ENCODE data around the gene TSTD2.
"Not testable (repeated sequence)": the region's sequence is repeated elsewhere in the genome, so short reads cannot be mapped to it uniquely, and the experiment has no call there.

TSTD2 gene

DNA sequence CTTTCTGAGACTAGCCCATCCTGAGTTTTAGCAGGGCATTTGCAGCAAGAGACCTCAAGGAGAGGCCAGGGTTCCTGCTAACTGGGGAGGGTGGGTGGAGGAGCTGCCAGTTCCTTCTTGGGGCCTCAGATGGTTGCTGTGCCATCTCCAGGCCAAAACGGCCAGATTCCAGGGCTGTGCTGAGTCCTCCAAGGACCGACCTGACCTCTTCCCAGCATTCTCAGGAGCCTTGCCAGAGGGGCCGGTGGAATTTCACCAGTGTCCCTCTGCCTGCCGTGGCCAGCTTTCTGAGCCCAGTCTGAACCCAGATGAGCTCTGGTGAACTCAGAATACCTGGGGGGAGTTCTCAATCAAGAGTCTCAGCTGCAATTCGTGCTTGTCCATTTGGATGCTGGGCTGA is 54.3 kb downstream of the TSTD2 start:
- no peak overlapping the region for H3K4me2 ChIP-seq (ENCODE audit: low read length)
- no peak overlapping the region for H3K27ac ChIP-seq (ENCODE audit: low read depth, low read length)
- H4K20me1 ChIP-seq (ENCODE audit: control insufficient read depth, insufficient read depth, low read depth, low read length): no peaks in the 10 kb centered on the region
- no peaks in the 10 kb centered on the region for H3K36me3 ChIP-seq (ENCODE audit: control insufficient read depth, low read length)
- H3K9me2 ChIP-seq (replicated peaks; ENCODE audit: control insufficient read depth, low read length): no peaks in the 10 kb centered on the region
- TF ChIP-seq CTCF (IDR thresholded peaks at IDR 0.05; ENCODE audit: low read depth, low read length, poor library complexity, severe bottlenecking): no peak
- TF ChIP-seq EZH2phosphoT487 (IDR thresholded peaks at IDR 0.05; ENCODE audit: borderline replicate concordance, low read length): no peak
- no peaks in the 10 kb centered on the region for H3K79me2 ChIP-seq (ENCODE audit: control insufficient read depth, low read length)
- no peaks in the 10 kb centered on the region for H3K4me1 ChIP-seq (ENCODE audit: control insufficient read depth, low read length)
- H3F3A ChIP-seq (ENCODE audit: control insufficient read depth, insufficient read depth): no peaks in the 10 kb centered on the region
- H3K27me3 ChIP-seq (ENCODE audit: control insufficient read depth, low read length): no peaks in the 10 kb centered on the region
- H3K9me3 ChIP-seq (ENCODE audit: control insufficient read depth, insufficient read depth, low read length): no peaks in the 10 kb centered on the region
- no peak overlapping the region for H3K4me3 ChIP-seq (ENCODE audit: low read length)

GRCh38 chr9:97577051-97577450 is 56.1 kb downstream of the TSTD2 start:
- Histone ChIP-seq H3K9me2 (replicated peaks; ENCODE audit: control insufficient read depth, low read length) (no peaks in the 10 kb centered on the region), H3K79me2 (ENCODE audit: control insufficient read depth, low read length) (no peaks in the 10 kb centered on the region), H3K9me3 (ENCODE audit: control insufficient read depth, insufficient read depth, low read length) (no peaks in the 10 kb centered on the region), H3K4me2 (ENCODE audit: low read length) (no peak overlapping the region), H3K4me3 (ENCODE audit: low read length) (no peak overlapping the region), H3K4me1 (ENCODE audit: control insufficient read depth, low read length) (no peaks in the 10 kb centered on the region), H3K27ac (ENCODE audit: low read depth, low read length) (no peak overlapping the region), H3F3A (ENCODE audit: control insufficient read depth, insufficient read depth) (no peaks in the 10 kb centered on the region), H4K20me1 (ENCODE audit: control insufficient read depth, insufficient read depth, low read depth, low read length) (no peaks in the 10 kb centered on the region), H3K36me3 (ENCODE audit: control insufficient read depth, low read length) (no peaks in the 10 kb centered on the region), H3K27me3 (ENCODE audit: control insufficient read depth, low read length) (no peaks in the 10 kb centered on the region)
- TF ChIP-seq EZH2phosphoT487 (IDR thresholded peaks at IDR 0.05; ENCODE audit: borderline replicate concordance, low read length) (no peak), CTCF (IDR thresholded peaks at IDR 0.05; ENCODE audit: low read depth, low read length, poor library complexity, severe bottlenecking) (no peak)

DNA sequence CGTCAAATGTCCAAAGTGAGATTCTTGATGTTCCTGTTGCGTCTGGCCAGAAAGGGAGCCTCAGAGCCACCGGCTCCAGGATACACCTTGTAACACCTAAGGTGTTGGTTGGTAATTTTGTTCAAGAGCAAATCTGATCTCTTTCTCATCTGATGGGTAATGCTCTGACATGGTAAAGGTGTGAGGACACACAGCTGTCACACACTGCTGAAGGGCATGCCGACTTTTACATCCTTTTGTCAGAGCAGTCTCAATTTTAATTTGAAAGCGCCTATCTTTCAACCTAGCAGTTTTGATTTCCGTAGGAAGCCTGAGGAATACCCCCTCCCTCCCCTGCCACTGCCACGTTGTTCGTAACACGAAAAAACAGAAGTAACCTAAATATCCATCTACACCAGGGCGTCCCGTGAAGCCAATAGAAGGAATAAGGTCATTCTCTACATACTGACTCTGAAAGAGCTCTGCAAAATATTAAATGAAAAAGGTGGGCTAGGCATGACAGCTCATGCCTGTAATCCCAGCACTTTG is 57.4 kb downstream of the TSTD2 start:
- H3K36me3 ChIP-seq (ENCODE audit: control insufficient read depth, low read length): no peaks in the 10 kb centered on the region
- H3K4me3 ChIP-seq (ENCODE audit: low read length): no peak overlapping the region

DNA sequence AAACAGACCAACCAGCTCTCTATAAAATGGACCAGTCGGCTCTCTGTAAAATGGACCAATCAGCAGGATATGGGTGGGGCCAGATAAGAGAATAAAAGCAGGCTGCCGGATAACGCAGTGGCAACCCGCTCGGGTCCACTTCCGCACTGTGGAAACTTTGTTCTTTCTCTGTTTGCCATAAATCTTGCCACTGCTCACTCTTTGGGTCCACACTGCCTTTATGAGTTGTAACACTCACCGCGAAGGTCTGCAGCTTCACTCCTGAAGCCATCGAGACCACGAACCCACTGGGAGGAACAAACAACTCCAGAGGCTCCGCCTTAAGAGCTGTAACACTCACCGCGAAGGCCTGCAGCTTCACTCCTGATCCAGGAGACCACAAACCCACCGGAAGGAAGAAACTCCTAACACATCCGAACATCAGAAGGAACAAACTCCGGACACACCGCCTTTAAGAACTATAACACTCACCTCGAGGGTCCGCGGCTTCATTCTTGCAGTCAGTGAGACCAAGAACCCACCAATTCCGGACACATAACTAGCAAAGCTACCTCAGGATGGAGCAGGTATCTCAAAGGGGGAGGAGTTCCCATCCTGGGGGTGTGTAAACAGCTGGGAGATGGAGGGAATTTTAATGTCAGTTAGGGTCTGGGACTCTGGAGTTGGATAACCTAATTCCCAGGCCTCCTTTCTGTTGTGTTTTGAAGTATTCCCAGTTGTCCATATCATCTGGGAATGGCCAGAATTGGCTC is 58.1 kb downstream of the TSTD2 start:
- not testable (repeated sequence) for H3K9me3 ChIP-seq (ENCODE audit: control insufficient read depth, insufficient read depth, low read length); H3K79me2 ChIP-seq (ENCODE audit: control insufficient read depth, low read length); H3K4me2 ChIP-seq (ENCODE audit: low read length); H3K27me3 ChIP-seq (ENCODE audit: control insufficient read depth, low read length); H4K20me1 ChIP-seq (ENCODE audit: control insufficient read depth, insufficient read depth, low read depth, low read length); H3F3A ChIP-seq (ENCODE audit: control insufficient read depth, insufficient read depth); H3K4me3 ChIP-seq (ENCODE audit: low read length); H3K4me1 ChIP-seq (ENCODE audit: control insufficient read depth, low read length); H3K36me3 ChIP-seq (ENCODE audit: control insufficient read depth, low read length); H3K27ac ChIP-seq (ENCODE audit: low read depth, low read length); H3K9me2 ChIP-seq (replicated peaks; ENCODE audit: control insufficient read depth, low read length)

More for the DNA sequence above, 57.4 kb downstream of the TSTD2 start:
- Histone ChIP-seq H3K4me1 (ENCODE audit: control insufficient read depth, low read length) (no peaks in the 10 kb centered on the region), H3K27ac (ENCODE audit: low read depth, low read length) (no peak overlapping the region), H3K9me2 (replicated peaks; ENCODE audit: control insufficient read depth, low read length) (no peaks in the 10 kb centered on the region), H4K20me1 (ENCODE audit: control insufficient read depth, insufficient read depth, low read depth, low read length) (no peaks in the 10 kb centered on the region), H3F3A (ENCODE audit: control insufficient read depth, insufficient read depth) (no peaks in the 10 kb centered on the region), H3K79me2 (ENCODE audit: control insufficient read depth, low read length) (no peaks in the 10 kb centered on the region), H3K4me2 (ENCODE audit: low read length) (no peak overlapping the region), H3K27me3 (ENCODE audit: control insufficient read depth, low read length) (no peaks in the 10 kb centered on the region), H3K9me3 (ENCODE audit: control insufficient read depth, insufficient read depth, low read length) (no peaks in the 10 kb centered on the region)
- TF ChIP-seq EZH2phosphoT487 (IDR thresholded peaks at IDR 0.05; ENCODE audit: borderline replicate concordance, low read length) (no peak), CTCF (IDR thresholded peaks at IDR 0.05; ENCODE audit: low read depth, low read length, poor library complexity, severe bottlenecking) (no peak)

DNA sequence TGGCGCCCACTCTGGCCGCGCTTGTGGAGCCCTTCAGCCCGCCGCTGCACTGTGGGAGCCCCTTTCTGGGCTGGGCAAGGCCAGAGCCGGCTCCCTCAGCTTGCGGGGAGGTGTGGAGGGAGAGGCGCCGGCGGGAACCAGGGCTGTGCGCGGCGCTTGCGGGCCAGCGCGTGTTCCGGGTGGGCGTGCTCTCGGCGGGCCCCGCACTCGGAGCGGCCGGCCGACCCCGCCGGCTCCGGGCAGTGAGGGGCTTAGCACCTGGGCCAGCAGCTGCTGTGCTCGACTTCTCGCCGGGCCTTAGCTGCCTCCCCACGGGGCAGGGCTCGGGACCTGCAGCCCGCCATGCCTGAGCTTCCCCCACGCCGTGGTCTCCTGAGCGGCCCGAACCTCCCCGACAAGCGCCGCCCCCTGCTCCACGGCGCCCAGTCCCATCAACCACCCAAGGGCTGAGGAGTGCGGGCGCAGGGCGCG is 59.0 kb downstream of the TSTD2 start:
- not testable (repeated sequence) for H3K27me3 ChIP-seq (ENCODE audit: control insufficient read depth, low read length); H3K36me3 ChIP-seq (ENCODE audit: control insufficient read depth, low read length); H3K79me2 ChIP-seq (ENCODE audit: control insufficient read depth, low read length); H3F3A ChIP-seq (ENCODE audit: control insufficient read depth, insufficient read depth); H3K4me2 ChIP-seq (ENCODE audit: low read length); H3K4me1 ChIP-seq (ENCODE audit: control insufficient read depth, low read length); H4K20me1 ChIP-seq (ENCODE audit: control insufficient read depth, insufficient read depth, low read depth, low read length); H3K9me3 ChIP-seq (ENCODE audit: control insufficient read depth, insufficient read depth, low read length); H3K9me2 ChIP-seq (replicated peaks; ENCODE audit: control insufficient read depth, low read length); H3K4me3 ChIP-seq (ENCODE audit: low read length); H3K27ac ChIP-seq (ENCODE audit: low read depth, low read length)
